Mesenchymal stem cell (in vitro differentiated cells and primary cell): ENCODE results near the gene AQP9.

Experiments
- DNase-seq: peaks from one replicate; pipeline ENCODE4 v3.0.0-alpha.2; 2013
- H2AFZ ChIP-seq: one replicate; pipeline ENCODE4 v1.6.1; 2013; ENCODE audit warnings: low read depth, mild to moderate bottlenecking, control low read depth, inconsistent platforms, low read length, moderate library complexity
- H2AK5ac ChIP-seq: 2 replicates; pipeline ENCODE4 v1.6.1; 2013; ENCODE audit warnings: low read length, moderate library complexity, mild to moderate bottlenecking, inconsistent platforms; ENCODE audit not compliant: severe bottlenecking
- H2BK120ac ChIP-seq: one replicate; pipeline ENCODE4 v1.6.1; 2013; ENCODE audit warnings: low read depth, mild to moderate bottlenecking, inconsistent platforms, low read length, moderate library complexity
- H2BK12ac ChIP-seq, 2 experiments: one replicate each; pipeline ENCODE4 v1.6.1; 2013; ENCODE audit warnings: inconsistent platforms in 2 of 2, low read length in 2 of 2, mild to moderate bottlenecking in 2 of 2, moderate library complexity in 2 of 2, control low read depth in 1 of 2
- H2BK15ac ChIP-seq: one replicate; pipeline ENCODE4 v1.6.1; 2013; ENCODE audit warnings: mild to moderate bottlenecking, low read depth, inconsistent platforms; ENCODE audit not compliant: poor library complexity, severe bottlenecking
- H2BK5ac ChIP-seq: 2 replicates; pipeline ENCODE4 v1.6.1; 2013; ENCODE audit warnings: low read depth, mild to moderate bottlenecking, low read length, control low read depth, inconsistent platforms; ENCODE audit not compliant: poor library complexity, severe bottlenecking
- H3K14ac ChIP-seq, 2 experiments: one replicate each; pipeline ENCODE4 v1.6.1; 2013; ENCODE audit warnings: inconsistent platforms in 2 of 2, low read length in 2 of 2, control low read depth in 1 of 2, mild to moderate bottlenecking in 1 of 2, moderate library complexity in 1 of 2
- H3K18ac ChIP-seq, 2 experiments: one replicate each; pipeline ENCODE4 v1.6.1; 2013; ENCODE audit warnings: inconsistent platforms in 2 of 2, low read length in 2 of 2, control low read depth in 1 of 2, low read depth in 1 of 2, mild to moderate bottlenecking in 1 of 2
- H3K23ac ChIP-seq, 2 experiments: one replicate each; pipeline ENCODE4 v1.6.1; 2013; ENCODE audit warnings: inconsistent platforms in 2 of 2, low read length in 2 of 2, mild to moderate bottlenecking in 2 of 2, moderate library complexity in 2 of 2, control low read depth in 1 of 2
- H3K27ac ChIP-seq: 2 replicates; pipeline ENCODE4 v1.5.1; 2013; ENCODE audit warnings: mild to moderate bottlenecking, moderate library complexity, low read length, control low read depth, inconsistent platforms; ENCODE audit not compliant: poor library complexity, severe bottlenecking
- H3K27me3 ChIP-seq, 2 experiments: 2 replicates each; pipeline versions ENCODE4 v1.6.1 to v1.7.0; 2013; ENCODE audit warnings: low read length in 2 of 2, mild to moderate bottlenecking in 2 of 2, moderate library complexity in 2 of 2, control low read depth in 1 of 2, inconsistent platforms in 1 of 2; ENCODE audit not compliant: control insufficient read depth in 1 of 2, insufficient read depth in 1 of 2
- H3K36me3 ChIP-seq, 2 experiments: 2 replicates each; pipeline versions ENCODE4 v1.6.1 to v1.7.0; 2013; ENCODE audit warnings: low read length in 2 of 2, control low read depth in 1 of 2, inconsistent platforms in 1 of 2, low read depth in 1 of 2, mild to moderate bottlenecking in 1 of 2; ENCODE audit not compliant: insufficient read depth in 2 of 2, control insufficient read depth in 1 of 2
- H3K4ac ChIP-seq, 2 experiments: one replicate each; pipeline ENCODE4 v1.6.1; 2013; ENCODE audit warnings: inconsistent platforms in 2 of 2, low read length in 2 of 2, mild to moderate bottlenecking in 2 of 2, moderate library complexity in 2 of 2, control low read depth in 1 of 2, low read depth in 1 of 2
- H3K4me1 ChIP-seq: 2 replicates; pipeline ENCODE4 v1.6.1; 2013; ENCODE audit warnings: low read depth, low read length, control low read depth; ENCODE audit not compliant: control insufficient read depth, insufficient read depth
- H3K4me2 ChIP-seq: 2 replicates; pipeline ENCODE4 v1.6.1; 2013; ENCODE audit warnings: low read length, mild to moderate bottlenecking, inconsistent platforms; ENCODE audit not compliant: poor library complexity, severe bottlenecking
- H3K4me3 ChIP-seq, 2 experiments: 2 replicates each; pipeline versions ENCODE4 v1.5.1 to v1.7.0; 2013; ENCODE audit warnings: low read length in 2 of 2, mild to moderate bottlenecking in 2 of 2, control low read depth in 1 of 2, low read depth in 1 of 2; ENCODE audit not compliant: insufficient read depth in 1 of 2
- H3K79me1 ChIP-seq: replicated peaks from 2 replicates; pipeline ENCODE4 v1.6.1; 2013; ENCODE audit warnings: mild to moderate bottlenecking, control low read depth, low read length, inconsistent platforms; ENCODE audit not compliant: poor library complexity, severe bottlenecking
- H3K9ac ChIP-seq: 2 replicates; pipeline ENCODE4 v1.7.0; 2013; ENCODE audit warnings: mild to moderate bottlenecking, low read length, moderate library complexity
- H3K9me3 ChIP-seq: 2 replicates; pipeline ENCODE4 v1.7.0; 2013; ENCODE audit warnings: mild to moderate bottlenecking, low read length; ENCODE audit not compliant: control insufficient read depth
- H4K8ac ChIP-seq: one replicate; pipeline ENCODE4 v1.6.1; 2013; ENCODE audit warnings: inconsistent platforms, mild to moderate bottlenecking, low read length, moderate library complexity
- H4K91ac ChIP-seq: one replicate; pipeline ENCODE4 v1.6.1; 2013; ENCODE audit warnings: mild to moderate bottlenecking, low read length, inconsistent platforms
- WGBS: methylation state at CpG from one replicate; pipeline ENCODE4 v1.1.7; 2013; ENCODE audit warnings: mixed read lengths; 5-methylcytosine and 5-hydroxymethylcytosine counted together

Gene AQP9

GRCh38 chr15:58147171-58147611 is 9.0 kb downstream of the AQP9 start:
- Histone ChIP-seq H3K4me3 (peak overlapping the region in 1 of 2 experiments; percentile 7), H3K9ac (peak overlapping the region; percentile 44), H2AK5ac (no peak overlapping the region), H2BK5ac (no peak overlapping the region), H3K4me1 (peaks cover 2% of the 10 kb centered on the region), H3K23ac (no peak overlapping the region), H2BK120ac (no peak overlapping the region), H3K36me3 (no peaks in the 10 kb centered on the region), H3K4ac (no peak overlapping the region), H2BK15ac (no peak overlapping the region), H3K14ac (no peak overlapping the region), H2AFZ (no peak overlapping the region), H4K91ac (no peak overlapping the region), H3K9me3 (no peaks in the 10 kb centered on the region), H3K18ac (no peak overlapping the region), H3K27me3 (peaks cover 0 to 3% of the 10 kb centered on the region in 2 experiments), H3K4me2 (no peak overlapping the region), H4K8ac (no peak overlapping the region), H3K79me1 (no peaks in the 10 kb centered on the region), H2BK12ac (no peak overlapping the region), H3K27ac (no peak overlapping the region)
- DNase-seq = no peak
- 88% methylated on average over 5 of the region's 5 CpGs for whole genome bisulfite sequencing

DNA sequence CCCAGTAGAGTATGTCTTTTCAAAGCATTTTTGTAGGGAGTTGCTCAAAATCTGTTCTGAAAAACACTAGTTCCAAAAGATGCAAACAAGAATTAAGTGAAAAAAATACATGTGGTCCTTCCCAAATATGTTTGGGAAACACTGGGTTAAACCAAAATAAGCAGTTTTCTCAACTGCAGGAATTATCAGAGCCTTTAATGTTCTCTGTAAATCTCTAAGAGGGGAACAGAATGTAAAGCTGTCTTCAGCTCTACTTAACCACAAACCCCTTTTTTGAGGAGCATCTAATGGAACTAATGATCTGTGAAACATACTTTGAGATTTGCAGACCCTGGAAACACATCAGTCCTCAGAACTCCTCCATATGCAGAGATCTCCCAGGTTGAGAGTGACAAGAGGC is 9.9 kb downstream of the AQP9 start:
- Histone ChIP-seq H3K79me1 (no peaks in the 10 kb centered on the region), H2BK120ac (no peak overlapping the region), H3K9ac (no peak overlapping the region), H2AK5ac (no peak overlapping the region), H2BK15ac (no peak overlapping the region), H3K36me3 (no peaks in the 10 kb centered on the region), H3K4me3 (no peak overlapping the region), H3K27ac (no peak overlapping the region), H4K91ac (no peak overlapping the region), H3K4me2 (no peak overlapping the region), H3K4ac (no peak overlapping the region), H3K14ac (no peak overlapping the region), H3K27me3 (no peaks in the 10 kb centered on the region), H2BK12ac (no peak overlapping the region), H3K18ac (no peak overlapping the region), H3K9me3 (no peaks in the 10 kb centered on the region), H4K8ac (no peak overlapping the region), H2BK5ac (no peak overlapping the region), H2AFZ (no peak overlapping the region), H3K4me1 (peaks cover 2% of the 10 kb centered on the region), H3K23ac (no peak overlapping the region)
- no peak for DNase-seq

GRCh38 chr15:58148633-58149445 is 10.7 kb downstream of the AQP9 start:
- Histone ChIP-seq H3K23ac (no peak overlapping the region), H4K8ac (no peak overlapping the region), H3K18ac (no peak overlapping the region), H2BK12ac (no peak overlapping the region), H3K9ac (no peak overlapping the region), H4K91ac (no peak overlapping the region), H3K27me3 (no peaks in the 10 kb centered on the region), H3K79me1 (no peaks in the 10 kb centered on the region), H2BK15ac (no peak overlapping the region), H3K4me2 (no peak overlapping the region), H2BK120ac (no peak overlapping the region), H3K9me3 (no peaks in the 10 kb centered on the region), H2AFZ (no peak overlapping the region), H3K4me1 (peaks cover 2% of the 10 kb centered on the region), H3K27ac (no peak overlapping the region), H3K4ac (no peak overlapping the region), H2AK5ac (no peak overlapping the region), H3K14ac (no peak overlapping the region), H3K36me3 (no peaks in the 10 kb centered on the region), H2BK5ac (no peak overlapping the region), H3K4me3 (no peak overlapping the region)
- WGBS = 85% methylated on average over 4 of the region's 4 CpGs
- DNase-seq = no peak

GRCh38 chr15:58154769-58155168 is 16.6 kb downstream of the AQP9 start:
- Histone ChIP-seq H3K27me3 (no peaks in the 10 kb centered on the region), H3K36me3 (no peaks in the 10 kb centered on the region), H2AFZ (no peak overlapping the region), H2BK15ac (no peak overlapping the region), H2BK5ac (no peak overlapping the region), H3K14ac (no peak overlapping the region), H3K4me1 (no peaks in the 10 kb centered on the region), H2BK120ac (no peak overlapping the region), H4K91ac (no peak overlapping the region), H3K79me1 (no peaks in the 10 kb centered on the region), H3K27ac (no peak overlapping the region), H4K8ac (no peak overlapping the region), H3K9me3 (no peaks in the 10 kb centered on the region), H3K4ac (no peak overlapping the region), H2BK12ac (no peak overlapping the region), H3K4me3 (no peak overlapping the region), H3K18ac (no peak overlapping the region), H3K23ac (no peak overlapping the region), H2AK5ac (no peak overlapping the region), H3K4me2 (no peak overlapping the region), H3K9ac (no peak overlapping the region)
- DNase-seq = no peak
- WGBS = 93% methylated on average over 2 of the region's 2 CpGs
